Inferior parietal cortex (tissue), 1 donor: ENCODE data around the gene BMPR2.

Experiments
- DNase-seq: peaks from one replicate; pipeline ENCODE4 v3.0.0-alpha.2; 2016; ENCODE audit errors: extremely low spot score

BMPR2 gene

DNA sequence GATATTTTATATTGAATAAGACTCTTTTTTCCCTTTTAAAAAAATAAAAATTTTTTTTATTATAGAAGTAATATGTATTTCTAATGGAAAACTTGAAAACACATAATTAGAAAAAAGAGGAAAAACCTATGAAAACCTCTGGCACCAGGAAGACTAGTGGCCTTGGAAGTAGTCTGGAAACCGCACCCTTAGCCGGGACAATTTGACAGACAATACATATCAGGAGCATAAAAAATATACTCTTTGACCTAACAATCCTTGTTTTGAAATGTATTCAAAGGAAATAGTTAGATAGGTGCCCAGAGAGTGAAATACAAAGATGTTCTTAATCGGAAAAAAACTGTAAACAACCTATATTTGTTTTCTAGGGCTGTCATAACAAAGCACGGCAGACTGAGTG lies 223.8 kb downstream of the BMPR2 start:
- DNase-seq, result no peak

DNA sequence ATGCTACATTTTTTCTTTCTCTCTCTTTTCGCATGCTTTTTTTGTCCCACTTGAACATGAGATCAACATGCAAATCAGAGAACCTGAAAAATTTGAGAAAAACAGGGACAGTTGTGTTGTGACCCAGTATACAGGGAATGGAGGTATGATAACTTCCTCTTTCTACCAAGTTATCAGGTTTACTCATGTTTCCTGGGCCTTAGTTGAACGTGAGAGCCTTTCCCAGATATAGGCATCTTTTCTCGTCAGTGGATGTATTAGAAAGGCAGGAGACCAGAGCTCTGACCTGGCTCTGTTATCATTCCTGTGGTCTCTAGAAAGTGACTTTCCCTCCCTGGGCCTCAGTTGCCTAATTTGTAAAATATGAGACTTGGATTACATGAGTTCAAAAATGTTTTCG lies 228.6 kb downstream of the BMPR2 start:
- no peak for DNase-seq

DNA sequence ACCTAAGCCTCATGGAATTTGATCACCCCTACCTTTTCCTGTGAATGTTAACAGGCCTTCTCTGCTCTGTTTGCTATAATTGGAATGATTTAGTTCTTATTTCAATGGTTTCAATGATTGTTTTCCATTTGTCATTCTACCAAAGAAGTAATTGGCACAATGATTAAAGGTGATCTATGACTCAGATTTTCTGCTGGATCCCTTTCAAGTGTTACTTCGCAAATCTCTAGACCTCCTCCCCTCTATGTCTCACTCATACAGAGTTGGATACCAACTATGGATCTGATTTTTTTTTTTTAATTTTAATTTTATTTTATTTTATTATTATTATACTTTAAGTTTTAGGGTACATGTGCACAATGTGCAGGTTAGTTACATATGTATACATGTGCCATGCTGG lies 229.0 kb downstream of the BMPR2 start:
- no peak for DNase-seq

DNA sequence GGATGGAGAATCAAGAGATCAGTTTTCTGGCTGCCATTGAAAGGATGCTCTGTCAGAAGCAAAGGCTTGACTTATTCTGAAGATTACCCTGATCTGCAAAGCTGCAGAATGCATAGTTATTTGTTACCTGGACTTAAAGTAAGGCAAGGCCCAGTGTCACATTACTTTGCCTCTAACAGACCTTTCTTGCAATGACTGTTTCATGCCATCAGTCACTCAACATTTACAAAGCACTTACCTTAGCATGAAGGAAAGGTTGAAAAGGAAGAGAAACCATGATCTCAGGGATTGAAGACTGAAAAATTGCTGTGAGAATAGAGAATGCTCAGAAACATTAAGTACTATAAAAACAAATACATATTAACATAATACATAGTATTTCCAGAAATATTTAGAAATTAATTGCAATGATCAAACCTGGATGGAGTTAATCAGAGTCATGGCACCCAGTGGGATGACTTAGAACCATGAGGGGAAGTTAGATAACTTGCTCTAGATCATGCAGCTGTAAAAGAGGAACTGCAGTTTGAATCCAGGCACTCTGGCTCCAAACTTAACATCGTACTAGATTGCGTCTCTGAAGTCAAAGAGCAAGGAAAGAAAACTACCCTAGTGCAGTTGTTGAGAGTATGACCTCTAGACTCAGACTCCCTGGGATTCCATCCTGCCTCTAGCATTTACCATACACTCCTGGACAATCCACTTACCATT lies 232.2 kb downstream of the BMPR2 start:
- no peak for DNase-seq

DNA sequence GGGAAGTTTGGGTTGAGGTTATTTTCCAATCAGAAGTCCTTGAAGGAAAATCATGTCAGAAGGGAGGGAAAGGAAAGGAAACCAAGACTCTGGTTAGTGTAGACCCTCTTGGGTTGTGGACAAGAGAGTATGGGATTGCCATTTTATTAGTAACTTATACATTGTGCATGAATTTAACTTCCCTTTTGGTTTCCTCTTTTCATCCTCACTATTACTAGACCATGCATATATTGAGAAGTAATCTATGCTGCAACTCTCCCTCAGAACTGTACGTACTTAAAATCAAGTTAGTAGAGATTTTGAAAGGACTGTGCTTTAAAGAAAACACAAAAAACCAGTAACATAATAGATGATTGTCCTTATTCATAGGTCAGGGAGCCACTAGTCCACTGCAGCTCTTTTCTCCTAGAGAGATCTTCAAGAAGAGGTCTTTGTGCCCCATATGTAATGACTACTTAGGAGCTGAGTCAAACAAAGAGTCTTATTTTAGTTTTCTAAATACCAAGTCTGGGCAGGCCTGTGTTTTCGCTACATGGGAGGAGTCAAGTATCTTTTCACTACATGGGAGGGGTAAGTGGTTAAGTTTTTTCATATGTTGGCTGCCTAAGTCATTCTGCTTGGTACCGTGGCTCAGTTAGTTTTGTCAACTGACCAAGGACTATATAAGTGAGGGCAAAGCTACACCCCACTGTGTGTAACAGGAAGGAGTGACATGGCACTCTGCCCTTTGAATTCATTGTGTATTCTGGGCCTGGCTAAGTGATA lies 233.4 kb downstream of the BMPR2 start:
- DNase-seq, result no peak

DNA sequence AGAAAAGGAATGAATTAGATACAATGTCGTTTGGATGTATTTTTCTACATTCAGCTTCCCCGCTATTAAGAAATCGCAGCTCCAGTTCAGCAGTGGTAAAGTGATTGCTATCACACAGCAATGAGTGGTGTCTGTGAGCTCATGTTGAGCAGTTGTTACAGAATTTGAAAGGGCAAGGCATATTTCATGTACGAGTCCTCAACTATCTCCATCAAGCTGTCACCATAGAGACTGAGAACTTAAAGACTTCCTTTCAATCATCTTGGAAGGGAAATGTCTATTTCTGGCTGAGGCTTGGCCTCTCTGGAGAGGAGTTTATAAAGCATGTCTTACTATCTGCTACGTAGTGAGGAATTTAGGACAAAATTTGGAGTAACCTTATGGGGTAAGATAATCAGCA lies 234.3 kb downstream of the BMPR2 start:
- no peak for DNase-seq

DNA sequence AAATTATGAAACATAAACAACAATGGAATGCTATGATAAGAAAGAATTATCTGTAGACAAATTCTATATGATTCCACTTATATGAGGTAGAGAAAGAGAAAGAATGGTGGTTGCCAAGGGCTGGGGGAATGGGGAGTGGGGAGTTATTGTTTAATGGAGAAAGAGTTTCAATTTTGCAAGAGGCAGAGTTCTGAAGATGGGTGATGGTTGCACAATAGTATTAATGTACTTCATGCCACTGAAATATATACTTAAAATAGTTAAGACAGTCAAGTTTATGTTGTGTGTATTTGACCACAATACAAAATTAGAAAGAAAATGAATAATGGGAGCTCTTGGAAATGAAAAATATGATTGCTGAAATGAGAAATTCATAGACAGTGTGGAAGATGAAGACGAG lies 236.0 kb downstream of the BMPR2 start:
- DNase-seq, result no peak

DNA sequence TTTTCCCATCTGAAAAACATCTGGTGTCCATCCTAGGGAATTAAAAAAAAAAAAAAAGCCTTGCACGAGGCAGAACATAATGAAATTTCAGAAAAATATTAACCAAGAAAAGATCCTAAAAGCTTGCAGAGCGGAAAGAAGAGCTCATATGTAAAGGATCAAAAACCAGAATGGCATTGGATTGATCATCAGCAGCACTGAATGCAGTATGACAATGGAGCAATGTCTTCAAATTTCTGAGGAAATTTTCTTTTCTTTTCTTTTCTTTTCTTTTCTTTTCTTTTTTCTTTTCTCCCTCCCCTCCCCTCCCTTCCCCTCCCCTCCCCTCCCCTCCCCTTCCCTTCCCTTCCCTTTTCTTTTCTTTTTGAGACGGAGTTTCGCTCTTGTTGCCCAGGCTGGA lies 237.4 kb downstream of the BMPR2 start:
- no peak for DNase-seq
